PC-9 (cell line): ENCODE results near the gene LRRC46.

Source experiments
- EZH2 ChIP-seq: fragments of 200-600 bp; sonication (generic); IDR thresholded peaks from 2 replicates; pipeline ENCODE4 v1.8.0; 2017; ENCODE audit warnings: antibody characterized with exemption, low read depth
- TF ChIP-seq, protein P1 (sequence below): fragments of 200-600 bp; sonication (generic); conservative IDR thresholded peaks from 2 replicates; pipeline ENCODE4 v1.6.1; 2017; ENCODE audit warnings: mixed run types, antibody characterized with exemption, mild to moderate bottlenecking, moderate library complexity

- TF ChIP-seq, protein P1, sequence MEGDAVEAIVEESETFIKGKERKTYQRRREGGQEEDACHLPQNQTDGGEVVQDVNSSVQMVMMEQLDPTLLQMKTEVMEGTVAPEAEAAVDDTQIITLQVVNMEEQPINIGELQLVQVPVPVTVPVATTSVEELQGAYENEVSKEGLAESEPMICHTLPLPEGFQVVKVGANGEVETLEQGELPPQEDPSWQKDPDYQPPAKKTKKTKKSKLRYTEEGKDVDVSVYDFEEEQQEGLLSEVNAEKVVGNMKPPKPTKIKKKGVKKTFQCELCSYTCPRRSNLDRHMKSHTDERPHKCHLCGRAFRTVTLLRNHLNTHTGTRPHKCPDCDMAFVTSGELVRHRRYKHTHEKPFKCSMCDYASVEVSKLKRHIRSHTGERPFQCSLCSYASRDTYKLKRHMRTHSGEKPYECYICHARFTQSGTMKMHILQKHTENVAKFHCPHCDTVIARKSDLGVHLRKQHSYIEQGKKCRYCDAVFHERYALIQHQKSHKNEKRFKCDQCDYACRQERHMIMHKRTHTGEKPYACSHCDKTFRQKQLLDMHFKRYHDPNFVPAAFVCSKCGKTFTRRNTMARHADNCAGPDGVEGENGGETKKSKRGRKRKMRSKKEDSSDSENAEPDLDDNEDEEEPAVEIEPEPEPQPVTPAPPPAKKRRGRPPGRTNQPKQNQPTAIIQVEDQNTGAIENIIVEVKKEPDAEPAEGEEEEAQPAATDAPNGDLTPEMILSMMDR: no peak
- TF ChIP-seq EZH2: no peak
Observed at GRCh38 chr17:47871048-47871447, 39.6 kb downstream of the LRRC46 start.
